GM21360 (cell line): ENCODE data around the gene ANKRD12.
A peak's percentile ranks its signal among the peaks of the same experiment; 100 is the strongest.

Experiments
- ATAC-seq: cut with Tn5 transposase; IDR thresholded peaks from one replicate; pipeline ENCODE4 v1.9.1; 2021; ENCODE audit warnings: mild to moderate bottlenecking, moderate library complexity; ENCODE audit not compliant: unreplicated experiment

ANKRD12 gene

GRCh38 chr18:9285604-9286003 lies 149.0 kb downstream of the ANKRD12 start:
- no peak for ATAC-seq

GRCh38 chr18:9287036-9287435 lies 150.5 kb downstream of the ANKRD12 start:
- no peak for ATAC-seq

- ATAC-seq: no peak
Observed at GRCh38 chr18:9289698-9290097, 153.1 kb downstream of the ANKRD12 start.

GRCh38 chr18:9290156-9290555 lies 153.6 kb downstream of the ANKRD12 start:
- ATAC-seq: no peak

- ATAC-seq: no peak
Observed at GRCh38 chr18:9292047-9292446, 155.5 kb downstream of the ANKRD12 start.

DNA sequence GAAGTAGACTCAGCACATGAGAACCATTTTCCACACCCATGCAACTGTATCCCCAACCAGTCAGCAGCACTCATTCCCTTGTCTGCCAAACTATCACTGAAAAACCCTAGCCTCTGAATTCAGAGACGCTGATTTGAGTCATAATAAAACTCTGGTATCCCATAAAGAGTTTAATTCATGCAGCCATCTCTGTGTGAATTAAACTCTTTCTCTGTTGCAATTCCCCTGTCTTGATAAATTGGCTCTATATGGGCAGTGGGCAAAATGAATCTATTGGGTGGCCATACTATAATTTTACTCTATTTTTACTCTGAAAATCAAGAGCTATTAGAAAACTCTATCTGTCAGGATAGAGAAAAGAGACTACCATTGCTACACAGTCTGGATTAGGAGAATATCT lies 157.4 kb downstream of the ANKRD12 start:
- no peak for ATAC-seq

GRCh38 chr18:9296233-9297006 lies 159.8 kb downstream of the ANKRD12 start:
- ATAC-seq: no peak

- ATAC-seq: no peak
Observed at GRCh38 chr18:9297007-9297393, 160.4 kb downstream of the ANKRD12 start.

GRCh38 chr18:9304388-9305070 lies 167.9 kb downstream of the ANKRD12 start:
- ATAC-seq: no peak

DNA sequence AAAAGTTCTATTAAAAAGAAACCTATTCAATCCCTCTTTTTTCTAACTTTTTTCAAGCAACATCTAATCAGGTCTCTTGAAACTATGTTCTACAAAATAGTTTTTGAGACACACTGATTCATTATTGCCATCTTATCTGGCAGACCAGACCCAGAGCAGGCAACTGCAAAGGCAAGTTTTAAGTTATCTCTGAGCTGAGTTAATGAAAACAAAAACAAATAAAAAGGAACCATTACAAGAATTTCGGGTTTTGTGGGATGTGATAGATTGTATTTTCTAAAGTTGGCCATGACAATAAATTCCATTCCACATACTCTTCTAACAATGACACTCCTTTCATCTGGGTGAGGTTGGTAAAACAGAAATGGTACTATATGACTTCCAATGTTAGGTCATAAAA lies 182.8 kb downstream of the ANKRD12 start:
- ATAC-seq: no peak

DNA sequence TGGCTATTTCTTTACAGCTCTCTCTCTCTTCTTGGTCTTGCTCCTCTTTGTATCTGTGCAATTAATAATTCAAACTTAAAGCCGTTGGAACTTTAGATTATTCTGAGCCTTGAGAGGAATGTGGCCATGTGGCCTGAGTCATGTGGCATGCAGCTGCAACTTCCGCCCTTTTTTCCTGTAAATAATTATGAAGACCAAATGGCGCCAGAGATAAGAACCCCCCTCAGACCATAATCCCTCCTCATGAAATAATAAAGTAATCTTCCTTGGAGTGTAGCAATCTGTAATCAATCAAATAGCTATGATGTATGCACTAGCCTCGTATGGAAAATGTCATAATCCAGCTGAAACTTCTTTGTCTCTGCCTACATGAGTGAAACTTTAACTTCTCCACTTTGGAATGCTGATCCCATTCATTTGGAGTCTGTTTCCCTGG lies 184.5 kb downstream of the ANKRD12 start:
- no peak for ATAC-seq

GRCh38 chr18:9321736-9322135 lies 185.2 kb downstream of the ANKRD12 start:
- no peak for ATAC-seq

DNA sequence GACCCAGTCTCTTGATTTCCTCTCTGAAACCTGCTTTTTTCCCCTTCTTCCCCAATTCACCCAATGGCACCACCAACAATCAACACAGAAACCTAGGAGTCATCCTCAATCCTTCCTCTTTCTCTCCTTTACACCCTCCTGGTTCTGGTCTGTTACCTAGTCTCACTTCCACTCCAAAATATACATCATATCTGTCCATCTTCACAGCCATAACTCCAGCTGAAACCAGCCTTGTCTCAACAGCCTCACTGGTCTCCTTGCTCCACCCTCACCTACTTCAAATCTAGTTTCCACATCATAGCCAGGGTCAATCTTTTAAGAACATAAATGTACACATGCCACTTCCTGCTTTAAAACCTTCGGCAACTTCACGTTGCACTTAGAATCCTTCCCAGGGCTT lies 186.2 kb downstream of the ANKRD12 start:
- ATAC-seq: no peak

GRCh38 chr18:9323750-9324445 lies 187.3 kb downstream of the ANKRD12 start:
- ATAC-seq: no peak

- no peak for ATAC-seq
Observed at GRCh38 chr18:9325716-9326115, 189.1 kb downstream of the ANKRD12 start.

DNA sequence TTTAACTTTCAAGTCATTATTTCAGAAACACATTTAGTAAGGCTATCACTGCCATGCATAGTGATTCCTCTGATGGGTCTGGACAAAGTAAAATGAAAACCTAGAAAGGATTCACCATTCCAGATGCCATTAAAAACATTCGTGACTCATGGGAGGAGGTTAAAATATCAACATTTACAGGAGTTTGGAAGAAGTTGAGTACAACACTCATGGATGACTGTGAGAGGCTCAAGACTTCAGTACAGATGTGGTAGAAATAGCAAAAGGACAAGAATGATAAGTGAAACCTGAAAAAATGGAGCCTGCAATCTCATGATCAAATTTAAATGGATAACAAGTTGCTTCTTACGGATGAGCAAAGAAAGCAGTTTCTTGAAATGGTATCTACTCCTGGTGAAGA lies 192.2 kb downstream of the ANKRD12 start:
- no peak for ATAC-seq

DNA sequence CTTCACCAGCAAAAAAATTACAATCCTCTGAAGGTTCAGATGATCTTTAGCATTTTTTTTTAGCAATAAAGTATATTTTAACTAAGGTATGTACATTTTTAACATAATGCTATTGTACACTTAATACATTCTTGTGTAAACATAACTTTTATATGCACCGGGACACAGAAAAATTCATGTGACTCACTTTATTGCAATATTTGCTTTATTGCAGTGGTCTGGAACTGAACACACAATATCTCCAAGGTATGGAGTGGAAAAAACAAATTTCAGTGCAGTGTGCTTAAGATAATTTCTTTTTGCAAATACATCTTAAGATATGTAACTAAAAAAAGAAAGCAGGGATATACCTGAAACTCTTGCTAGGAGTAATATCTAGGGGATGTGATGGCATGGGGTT lies 192.9 kb downstream of the ANKRD12 start:
- no peak for ATAC-seq

- no peak for ATAC-seq
Observed at GRCh38 chr18:9330419-9330818, 193.8 kb downstream of the ANKRD12 start.

DNA sequence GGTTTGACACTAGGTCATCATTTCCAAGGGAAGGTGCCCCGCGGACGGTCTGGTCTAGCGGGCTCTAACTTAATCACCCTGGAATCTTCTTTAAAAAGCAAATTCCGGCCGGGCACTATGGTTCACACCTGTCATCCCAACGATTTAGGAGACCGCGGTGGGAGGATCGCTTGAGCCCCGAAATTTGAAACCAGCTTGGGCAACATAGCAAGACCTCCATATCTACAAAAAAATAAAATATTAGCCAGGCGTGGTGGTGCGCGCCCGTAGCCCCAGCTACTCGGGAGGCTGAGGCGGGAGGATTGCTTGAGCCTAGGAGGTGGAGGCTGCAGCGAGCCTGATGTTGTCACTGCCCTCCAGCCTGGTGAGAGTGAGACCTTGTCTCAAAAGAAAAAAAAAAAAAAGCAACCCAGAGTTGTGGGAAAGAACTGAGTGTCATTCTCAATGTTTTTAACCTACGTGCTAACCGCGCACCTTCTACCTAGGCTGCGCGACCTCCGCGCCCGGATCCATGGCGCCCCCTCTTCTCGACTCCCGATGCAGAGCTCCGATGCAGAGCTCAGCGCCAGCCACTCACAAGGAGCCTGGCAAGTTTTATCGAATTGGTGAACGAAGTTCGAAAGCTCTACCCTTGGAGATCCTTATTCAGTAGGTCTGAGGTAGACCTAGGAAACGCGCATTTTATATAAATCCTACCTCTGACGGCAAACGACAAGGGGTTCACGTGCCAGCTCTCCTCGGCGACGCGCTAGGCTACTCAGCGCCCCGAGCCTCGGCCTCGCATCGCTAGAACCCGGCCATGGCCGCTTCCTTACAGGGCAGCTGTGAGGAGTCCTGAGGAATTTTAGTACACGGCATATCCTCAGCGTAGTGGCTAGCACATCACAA lies 197.1 kb downstream of the ANKRD12 start:
- peak; percentile 27 for ATAC-seq

GRCh38 chr18:9334329-9334972 lies 197.9 kb downstream of the ANKRD12 start, which contains the start of gene TWSG1:
Gene TWSG1, plus strand, starts transcription at chr18:9334773. Its CDS starts 2,457 bp downstream, at chr18:9337230.
- ATAC-seq: peak; percentile 71
